MM.1S (cell line): Measurements from ENCODE around the gene F5.

ENCODE experiments used
- DNase-seq: peaks from one replicate; pipeline ENCODE4 v3.0.0-alpha.2; 2015
- H2AFZ ChIP-seq: fragments of 300-600 bp; sonication (generic); 2 replicates; pipeline ENCODE4 v1.6.0; 2016; ENCODE audit warnings: antibody characterized with exemption, low read length
- H3F3A ChIP-seq: fragments of 300-600 bp; sonication (generic); 2 replicates; pipeline ENCODE4 v1.6.1; 2016; ENCODE audit warnings: mild to moderate bottlenecking, antibody characterized with exemption, low read length, moderate library complexity, mixed read lengths; ENCODE audit not compliant: insufficient read depth
- H3K27ac ChIP-seq: fragments of 300-600 bp; sonication (generic); 2 replicates; pipeline ENCODE4 v1.5.1; 2016; ENCODE audit warnings: mild to moderate bottlenecking, low read length
- H3K27me3 ChIP-seq: fragments of 300-600 bp; sonication (generic); replicated peaks from 2 replicates; pipeline ENCODE4 v1.6.0; 2016; ENCODE audit warnings: low read length; ENCODE audit not compliant: insufficient read depth
- H3K36me3 ChIP-seq: fragments of 300-600 bp; sonication (generic); replicated peaks from 2 replicates; pipeline ENCODE4 v1.6.1; 2016; ENCODE audit warnings: mild to moderate bottlenecking, low read length, mixed read lengths; ENCODE audit not compliant: insufficient read depth
- H3K4me1 ChIP-seq: fragments of 300-600 bp; sonication (generic); 2 replicates; pipeline ENCODE4 v1.6.1; 2016; ENCODE audit warnings: low read length, mixed read lengths
- H3K4me2 ChIP-seq: fragments of 300-600 bp; sonication (generic); 2 replicates; pipeline ENCODE4 v1.6.0; 2016; ENCODE audit warnings: low read depth, low read length
- H3K4me3 ChIP-seq: fragments of 300-600 bp; sonication (generic); 2 replicates; pipeline ENCODE4 v1.5.1; 2016; ENCODE audit warnings: low read length, mixed read lengths
- H3K79me2 ChIP-seq: fragments of 300-600 bp; sonication (generic); 2 replicates; pipeline ENCODE4 v1.6.1; 2016; ENCODE audit warnings: mixed run types, low read length, mixed read lengths
- H3K9ac ChIP-seq: fragments of 300-600 bp; sonication (generic); 2 replicates; pipeline ENCODE4 v1.6.1; 2016; ENCODE audit warnings: low read length, mixed read lengths
- H3K9me2 ChIP-seq: fragments of 300-600 bp; sonication (generic); replicated peaks from 2 replicates; pipeline ENCODE4 v1.6.1; 2016; ENCODE audit warnings: mild to moderate bottlenecking, low read length, mixed read lengths; ENCODE audit not compliant: insufficient read depth
- H3K9me3 ChIP-seq: fragments of 300-600 bp; sonication (generic); replicated peaks from 2 replicates; pipeline ENCODE4 v1.6.1; 2016; ENCODE audit warnings: mild to moderate bottlenecking, low read length, mixed read lengths; ENCODE audit not compliant: insufficient read depth
- H4K20me1 ChIP-seq: fragments of 300-600 bp; sonication (generic); 2 replicates; pipeline ENCODE4 v1.6.1; 2016; ENCODE audit warnings: mild to moderate bottlenecking, low read length, moderate library complexity, mixed read lengths; ENCODE audit not compliant: insufficient read depth
- EZH2 ChIP-seq: fragments of 300-600 bp; sonication (generic); optimal IDR thresholded peaks from 2 replicates; pipeline ENCODE3; 2017; ENCODE audit warnings: low read depth, mild to moderate bottlenecking, antibody characterized with exemption, low read length, mixed read lengths
- EZH2phosphoT487 ChIP-seq: fragments of 300-600 bp; sonication (generic); IDR thresholded peaks from 2 replicates; pipeline ENCODE4 v1.6.1; 2018; ENCODE audit warnings: antibody characterized with exemption, low read length
- TF ChIP-seq, protein P1 (sequence below): fragments of 300-600 bp; sonication (generic); IDR thresholded peaks from 2 replicates; pipeline ENCODE4 v1.5.1; 2016; ENCODE audit warnings: antibody characterized with exemption, low read length, mixed read lengths

F5 gene

DNA sequence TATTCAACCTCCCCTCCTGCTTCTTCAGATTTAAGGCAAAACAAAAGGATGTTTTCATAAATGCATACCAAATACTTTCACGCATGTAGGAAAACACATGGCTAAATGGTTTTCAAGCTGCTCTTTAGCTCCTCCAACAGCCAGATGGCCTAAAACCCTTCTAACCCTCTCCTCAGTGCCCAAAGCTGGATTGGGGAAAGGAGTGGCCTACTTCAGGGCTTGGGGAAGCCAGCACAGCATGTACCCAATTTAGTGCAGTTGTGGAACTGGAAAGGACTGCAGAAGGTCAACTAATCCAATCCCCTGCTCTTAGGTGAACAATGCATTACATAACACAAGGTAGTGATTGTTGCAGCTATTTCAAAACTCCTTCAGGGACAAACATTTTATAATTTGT lies 9.3 kb downstream of the F5 start:
- no peak for TF ChIP-seq EZH2
- Histone ChIP-seq H3K4me1 (no peaks in the 10 kb centered on the region), H3K27me3 (no peaks in the 10 kb centered on the region), H3K9me3 (no peaks in the 10 kb centered on the region), H3K9ac (no peak overlapping the region), H3K79me2 (no peaks in the 10 kb centered on the region), H3K36me3 (no peaks in the 10 kb centered on the region), H3K27ac (no peak overlapping the region), H2AFZ (no peak overlapping the region), H3F3A (no peaks in the 10 kb centered on the region), H3K4me3 (no peak overlapping the region), H3K9me2 (no peaks in the 10 kb centered on the region), H4K20me1 (no peaks in the 10 kb centered on the region), H3K4me2 (no peak overlapping the region)
- no peak for DNase-seq

DNA sequence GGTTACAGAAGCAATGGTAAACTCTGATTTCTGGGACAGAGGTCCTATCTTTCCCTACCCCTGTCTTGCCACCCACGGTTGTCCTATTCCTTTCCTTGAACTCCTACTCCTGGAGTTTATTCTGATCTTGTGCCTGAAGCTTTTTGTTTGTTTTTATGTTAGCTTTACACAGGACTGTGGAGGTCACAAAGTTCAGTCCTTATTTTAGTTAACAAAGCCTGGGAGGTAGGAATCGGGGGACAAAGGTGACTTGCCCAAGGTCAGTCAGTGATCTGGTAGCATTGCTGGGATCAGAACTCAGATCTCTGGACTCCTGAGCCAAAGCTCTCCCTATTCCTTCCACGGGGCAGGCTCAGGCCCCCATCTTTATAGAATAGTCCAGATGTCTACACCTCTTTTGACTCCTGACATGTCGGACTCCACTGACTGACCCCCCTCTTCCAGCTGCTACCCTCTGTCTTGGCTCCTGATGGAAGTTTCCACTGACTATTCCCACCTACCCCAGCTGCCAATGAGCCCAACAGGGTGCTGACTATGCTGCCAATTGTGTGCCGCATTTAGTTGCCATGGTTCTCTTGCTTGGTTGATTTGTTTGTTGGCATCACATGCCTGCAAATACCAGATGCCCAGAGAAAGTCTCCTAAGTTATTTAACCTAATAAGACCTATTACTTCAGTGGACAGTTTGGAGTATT lies 9.9 kb downstream of the F5 start:
- H3K27ac ChIP-seq, result no peak overlapping the region
- no peaks in the 10 kb centered on the region for H4K20me1 ChIP-seq
- no peaks in the 10 kb centered on the region for H3K9me3 ChIP-seq
- no peak overlapping the region for H3K4me2 ChIP-seq
- no peaks in the 10 kb centered on the region for H3K4me1 ChIP-seq
- H2AFZ ChIP-seq, result no peak overlapping the region
- H3K9me2 ChIP-seq, result no peaks in the 10 kb centered on the region
- TF ChIP-seq EZH2 (no peak), EZH2phosphoT487 (no peak)
- TF ChIP-seq, protein P1, sequence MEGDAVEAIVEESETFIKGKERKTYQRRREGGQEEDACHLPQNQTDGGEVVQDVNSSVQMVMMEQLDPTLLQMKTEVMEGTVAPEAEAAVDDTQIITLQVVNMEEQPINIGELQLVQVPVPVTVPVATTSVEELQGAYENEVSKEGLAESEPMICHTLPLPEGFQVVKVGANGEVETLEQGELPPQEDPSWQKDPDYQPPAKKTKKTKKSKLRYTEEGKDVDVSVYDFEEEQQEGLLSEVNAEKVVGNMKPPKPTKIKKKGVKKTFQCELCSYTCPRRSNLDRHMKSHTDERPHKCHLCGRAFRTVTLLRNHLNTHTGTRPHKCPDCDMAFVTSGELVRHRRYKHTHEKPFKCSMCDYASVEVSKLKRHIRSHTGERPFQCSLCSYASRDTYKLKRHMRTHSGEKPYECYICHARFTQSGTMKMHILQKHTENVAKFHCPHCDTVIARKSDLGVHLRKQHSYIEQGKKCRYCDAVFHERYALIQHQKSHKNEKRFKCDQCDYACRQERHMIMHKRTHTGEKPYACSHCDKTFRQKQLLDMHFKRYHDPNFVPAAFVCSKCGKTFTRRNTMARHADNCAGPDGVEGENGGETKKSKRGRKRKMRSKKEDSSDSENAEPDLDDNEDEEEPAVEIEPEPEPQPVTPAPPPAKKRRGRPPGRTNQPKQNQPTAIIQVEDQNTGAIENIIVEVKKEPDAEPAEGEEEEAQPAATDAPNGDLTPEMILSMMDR, result no peak
- H3K27me3 ChIP-seq, result no peaks in the 10 kb centered on the region
- H3K36me3 ChIP-seq, result no peaks in the 10 kb centered on the region
- H3K4me3 ChIP-seq, result no peak overlapping the region
- DNase-seq, result no peak
- no peak overlapping the region for H3K9ac ChIP-seq
- H3F3A ChIP-seq, result no peaks in the 10 kb centered on the region
- no peaks in the 10 kb centered on the region for H3K79me2 ChIP-seq

DNA sequence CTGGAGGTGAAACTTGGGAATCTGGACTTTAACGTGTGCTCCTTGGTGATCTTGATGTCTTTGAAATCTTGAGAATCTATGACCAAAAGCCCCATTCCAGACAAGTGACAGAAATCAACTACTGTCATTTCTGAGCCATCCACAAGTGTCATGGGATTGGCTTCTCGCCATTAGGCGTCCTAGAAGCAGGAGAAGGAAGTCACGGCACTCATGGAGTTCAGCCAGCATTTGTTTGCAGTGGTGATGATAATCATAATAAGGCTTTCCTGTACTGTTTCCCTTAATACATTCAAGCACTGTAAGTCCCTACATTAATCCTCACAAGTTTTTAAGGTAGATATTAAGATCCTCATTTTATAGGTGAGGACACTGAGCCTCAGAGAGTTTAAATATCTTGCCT lies 11.9 kb downstream of the F5 start:
- no peaks in the 10 kb centered on the region for H3K79me2 ChIP-seq
- H3K4me3 ChIP-seq, result no peak overlapping the region
- H3K27ac ChIP-seq, result no peak overlapping the region
- DNase-seq, result no peak
- no peak overlapping the region for H2AFZ ChIP-seq
- H3K36me3 ChIP-seq, result no peaks in the 10 kb centered on the region
- H3F3A ChIP-seq, result no peaks in the 10 kb centered on the region
- H3K4me1 ChIP-seq, result no peaks in the 10 kb centered on the region
- no peak overlapping the region for H3K4me2 ChIP-seq
- no peaks in the 10 kb centered on the region for H3K9me3 ChIP-seq
- no peaks in the 10 kb centered on the region for H3K27me3 ChIP-seq
- H4K20me1 ChIP-seq, result no peaks in the 10 kb centered on the region
- no peaks in the 10 kb centered on the region for H3K9me2 ChIP-seq
- H3K9ac ChIP-seq, result no peak overlapping the region
- no peak for TF ChIP-seq EZH2
- TF ChIP-seq, protein P1, result no peak
- TF ChIP-seq EZH2phosphoT487, result no peak

DNA sequence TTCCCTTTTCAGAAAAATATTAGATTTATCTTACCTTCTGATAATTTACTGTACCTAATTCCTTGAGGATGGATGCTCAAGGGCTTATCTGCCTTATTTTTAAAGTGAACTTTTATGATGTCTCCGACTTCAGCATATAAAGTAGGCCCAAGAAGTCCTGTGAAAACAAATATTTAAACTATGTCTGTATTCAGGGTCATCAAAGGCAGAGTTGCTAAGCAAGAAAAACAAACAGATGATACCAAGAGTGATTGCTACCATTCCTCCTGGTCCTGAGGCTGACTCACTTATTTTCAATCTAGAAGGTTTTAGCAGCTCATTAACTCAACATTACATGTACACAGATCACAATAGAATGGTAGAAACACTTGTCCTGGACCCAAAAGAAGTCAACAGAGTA lies 14.1 kb downstream of the F5 start:
- Histone ChIP-seq H3K4me1 (no peaks in the 10 kb centered on the region), H3K79me2 (no peaks in the 10 kb centered on the region), H3K9me2 (no peaks in the 10 kb centered on the region), H3K4me2 (no peak overlapping the region), H3K9ac (no peak overlapping the region), H2AFZ (no peak overlapping the region), H3F3A (no peaks in the 10 kb centered on the region), H4K20me1 (no peaks in the 10 kb centered on the region), H3K36me3 (no peaks in the 10 kb centered on the region), H3K9me3 (no peaks in the 10 kb centered on the region), H3K27me3 (no peaks in the 10 kb centered on the region), H3K27ac (no peak overlapping the region), H3K4me3 (no peak overlapping the region)
- no peak for TF ChIP-seq EZH2
- DNase-seq, result no peak
